ENCODE data around the gene SLC25A23.

GRCh38 chr19:6489278-6490061, 29.9 kb upstream of the SLC25A23 start:
- TF ChIP-seq POLR2A (IDR thresholded peaks at IDR 0.05) (no peak), CTCF (IDR thresholded peaks at IDR 0.05 in 8 of 11, conservative IDR thresholded peaks at IDR 0.05 in 3 of 11) (no peak), POLR2AphosphoS5 (IDR thresholded peaks at IDR 0.05) (no peak)

Measured in spleen (tissue), 7 donors.